Amniotic epithelial cell (primary cell): ENCODE measurements around the gene SPANXD.
"Not testable (repeated sequence)": the region's sequence is repeated elsewhere in the genome, so short reads cannot be mapped to it uniquely, and the experiment has no call there.

Source experiments
- DNase-seq: peaks from one replicate; pipeline ENCODE4 v3.0.0-alpha.2; 2010; ENCODE audit warnings: low read depth

The SPANXD gene, protein sequence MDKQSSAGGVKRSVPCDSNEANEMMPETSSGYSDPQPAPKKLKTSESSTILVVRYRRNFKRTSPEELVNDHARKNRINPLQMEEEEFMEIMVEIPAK

DNA sequence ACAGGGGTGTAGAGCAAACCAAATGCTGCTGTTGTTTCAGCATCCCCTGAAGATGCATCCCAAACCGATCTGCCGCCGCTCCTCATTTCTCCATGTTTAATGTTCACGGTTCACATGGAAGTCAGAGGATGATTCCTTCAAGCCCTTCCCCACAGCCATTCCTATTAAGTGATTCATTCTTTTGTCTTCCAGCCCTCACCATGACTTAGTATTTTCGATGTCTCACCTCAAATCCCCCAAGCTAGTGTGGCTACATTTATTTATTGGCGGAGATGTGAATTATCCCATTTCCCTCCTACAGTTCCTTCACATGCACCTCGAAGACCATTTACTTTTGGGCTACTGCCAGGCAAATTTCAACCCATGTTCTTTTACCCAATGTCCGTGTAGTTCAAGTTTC lies at the start of gene SPANXD:
SPANXD (minus strand) TSS at position 101 of the 400 bp plus-strand sequence. CDS start 334 bp downstream, outside the sequence.
- not testable (repeated sequence) for DNase-seq

DNA sequence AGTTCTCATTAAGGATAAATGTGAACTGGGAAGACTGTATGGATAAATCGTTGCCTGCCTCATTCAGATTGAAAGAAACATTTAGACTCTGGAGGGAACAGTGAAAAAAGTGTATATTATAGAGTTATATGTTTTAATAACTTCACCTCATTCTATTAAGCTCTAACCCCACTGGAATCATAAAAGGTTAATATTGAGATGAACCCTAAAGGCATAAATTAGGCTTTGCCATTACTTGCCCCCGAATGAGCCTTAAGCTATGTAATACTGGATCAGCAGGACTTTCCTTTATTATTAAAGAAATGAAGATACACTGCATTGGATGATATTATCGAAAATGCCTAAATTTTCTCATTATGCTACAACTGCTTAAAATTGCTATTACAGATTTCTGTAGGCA lies 44.1 kb upstream of the SPANXD start:
- no peak for DNase-seq

DNA sequence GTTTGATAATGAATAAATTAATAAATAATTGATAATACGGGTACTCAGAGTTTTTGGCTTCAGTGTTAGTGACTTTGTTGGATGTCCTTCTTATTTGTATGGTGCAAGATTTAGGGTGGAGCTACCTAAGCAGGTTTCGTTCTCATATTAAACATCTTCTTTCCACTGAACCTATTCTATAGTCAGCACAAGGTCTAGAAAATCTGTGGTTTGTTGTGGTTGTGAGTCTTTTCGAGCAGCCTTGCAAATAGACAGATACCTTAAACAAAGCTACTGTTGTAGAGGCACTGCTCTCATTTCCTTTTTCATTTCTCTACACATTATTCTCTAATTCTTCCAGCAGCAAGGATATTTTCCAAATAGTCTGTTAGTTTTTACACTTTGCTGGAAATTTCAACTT lies 38.1 kb upstream of the SPANXD start:
- no peak for DNase-seq

DNA sequence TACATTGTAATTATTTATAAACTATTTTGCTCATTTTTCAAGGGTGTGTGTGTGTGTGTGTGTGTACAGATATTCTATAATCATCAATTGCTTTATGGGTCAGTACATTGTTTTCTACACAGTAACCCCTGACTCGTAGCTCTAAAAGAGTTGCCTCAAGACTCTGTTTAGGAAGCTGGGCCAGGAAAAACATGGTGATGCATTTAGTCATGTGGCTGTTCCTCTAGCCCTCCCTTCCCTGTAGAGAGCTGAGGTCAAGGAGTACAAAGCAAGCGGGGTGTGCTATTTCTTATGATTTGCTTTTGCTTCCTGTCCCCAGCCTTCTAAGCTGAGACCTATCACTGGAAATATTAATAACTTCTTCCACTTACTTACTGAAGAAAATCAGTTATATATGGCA lies 34.8 kb upstream of the SPANXD start:
- no peak for DNase-seq

DNA sequence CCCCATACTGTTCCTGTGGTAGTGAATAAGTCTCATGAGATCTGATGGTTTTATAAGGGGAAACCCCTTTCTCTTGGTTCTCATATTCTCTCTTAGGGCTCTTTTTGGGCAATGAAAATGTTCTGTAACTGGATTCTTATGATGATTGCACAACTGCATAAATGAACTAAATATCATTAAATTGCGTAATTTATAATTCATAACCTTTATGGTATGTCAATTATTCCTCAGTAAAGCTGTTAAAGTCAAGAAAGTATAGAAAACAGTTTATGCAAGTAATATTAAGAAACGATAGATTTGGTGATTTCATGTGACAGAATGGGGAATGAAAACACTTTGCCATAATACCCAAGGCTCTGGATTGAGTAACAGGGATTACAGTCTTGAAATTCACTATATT lies 33.5 kb upstream of the SPANXD start:
- peak; percentile 10 for DNase-seq

DNA sequence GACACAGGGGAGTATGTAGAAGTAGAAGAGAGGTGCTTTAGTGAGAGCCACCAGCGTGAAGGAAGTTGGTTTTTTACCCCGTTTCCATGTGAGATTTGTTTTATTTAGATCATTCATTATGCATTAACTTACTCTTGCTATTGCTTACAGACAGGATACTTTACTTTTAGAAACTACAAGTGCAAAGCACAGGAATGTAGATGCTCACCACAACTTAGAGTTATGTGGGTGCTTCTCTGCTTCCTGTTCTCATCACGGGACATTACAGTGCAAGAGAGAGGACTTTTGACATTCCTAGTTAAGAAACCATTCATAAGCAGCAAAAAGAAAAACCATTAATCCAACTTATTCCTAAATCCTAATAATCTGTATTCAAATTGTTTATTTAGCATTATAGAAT lies 25.6 kb upstream of the SPANXD start:
- DNase-seq, result no peak

DNA sequence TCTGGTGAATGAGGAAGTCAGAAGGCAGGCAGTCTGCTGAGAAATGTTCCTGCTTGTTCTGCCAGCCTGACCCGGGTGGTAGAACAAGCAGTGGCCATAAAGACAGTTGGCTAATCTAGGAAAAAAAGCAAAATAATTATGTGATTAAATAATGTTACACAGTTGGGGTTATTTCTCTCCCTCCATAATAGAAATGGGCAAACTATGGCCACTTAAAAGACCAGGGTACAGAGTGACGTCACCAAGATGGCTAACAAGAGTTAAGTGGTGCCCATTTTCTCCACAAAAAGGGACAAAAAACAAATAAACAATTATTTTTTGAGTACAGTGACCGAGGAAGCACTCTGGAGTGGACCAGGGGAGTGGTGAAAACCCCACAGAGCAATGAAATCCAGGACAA lies 16.1 kb upstream of the SPANXD start:
- DNase-seq, result no peak

DNA sequence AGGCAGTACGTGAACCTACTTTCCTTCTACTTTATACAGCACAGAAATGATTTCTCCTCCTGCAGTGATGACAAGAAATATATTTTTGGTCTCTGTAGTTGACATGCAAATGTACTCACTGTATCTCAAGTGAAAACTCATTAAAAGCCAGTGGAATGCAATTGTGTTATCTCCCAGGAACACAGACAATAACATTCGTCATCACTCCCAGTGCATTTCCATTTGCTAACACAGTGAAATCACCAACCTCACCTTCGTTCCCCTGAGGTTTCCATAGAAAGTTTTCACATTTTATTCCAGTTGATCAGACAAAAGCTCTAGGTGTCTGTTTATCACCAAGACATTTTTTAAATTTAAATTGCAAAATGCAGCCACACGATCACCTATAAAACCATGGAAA lies 2.5 kb upstream of the SPANXD start:
- DNase-seq, result peak; percentile 76

DNA sequence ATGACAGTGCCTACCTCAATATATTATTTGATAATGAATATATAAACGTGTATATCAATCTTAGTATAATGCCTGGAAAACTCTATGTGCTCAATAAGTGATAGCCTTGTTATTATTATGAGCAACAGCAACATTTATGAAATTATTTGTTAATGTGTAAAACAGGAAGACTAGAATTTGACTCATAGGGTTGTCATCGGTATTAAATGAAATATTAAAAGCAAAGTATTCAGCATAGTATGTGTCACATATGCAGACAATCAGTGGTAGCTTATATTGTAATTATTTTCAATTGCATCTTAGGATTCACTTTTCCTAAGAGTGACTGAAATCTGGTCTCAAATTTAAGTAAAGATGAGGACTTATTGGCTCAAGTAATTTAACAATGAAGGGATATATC lies 24.6 kb downstream of the SPANXD start:
- DNase-seq, result no peak

DNA sequence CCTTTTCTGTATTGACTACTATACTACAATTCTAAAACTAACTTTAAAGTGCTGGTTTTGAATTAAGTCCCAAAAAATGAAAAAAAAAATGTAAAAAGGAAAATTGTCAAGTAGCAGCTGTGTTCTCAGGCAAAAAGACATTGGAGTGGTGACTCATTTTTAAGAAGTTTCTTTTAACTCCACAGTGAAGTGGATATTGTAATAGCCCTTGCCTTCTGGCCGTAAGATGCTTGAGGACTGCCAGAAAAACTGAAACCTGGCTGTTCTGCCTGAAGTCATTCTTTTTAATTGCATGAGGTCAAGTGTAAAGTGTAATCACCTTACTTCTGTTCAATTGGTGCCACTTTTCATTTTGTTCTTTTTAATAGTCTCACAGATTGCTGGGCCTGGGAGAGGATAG lies 28.9 kb downstream of the SPANXD start:
- no peak for DNase-seq

DNA sequence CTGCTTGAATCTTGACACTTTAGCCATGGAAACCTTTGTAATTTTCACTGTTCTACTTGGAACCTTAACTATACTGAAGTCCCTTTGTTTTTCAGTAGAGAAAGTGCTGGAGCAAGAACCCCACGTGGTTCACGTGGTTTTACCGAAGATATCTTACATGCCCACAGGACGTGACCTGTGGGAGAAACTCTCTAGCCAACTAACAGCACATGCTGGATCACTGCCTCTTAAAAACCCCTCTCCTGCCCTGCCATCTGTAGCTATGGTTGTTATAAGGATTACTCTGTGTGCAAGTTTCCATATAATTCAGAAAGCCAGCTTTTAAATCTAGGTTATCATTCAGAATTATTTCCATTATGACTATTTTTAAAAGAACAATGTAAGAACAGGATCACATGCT lies 30.2 kb downstream of the SPANXD start:
- peak; percentile 17 for DNase-seq

DNA sequence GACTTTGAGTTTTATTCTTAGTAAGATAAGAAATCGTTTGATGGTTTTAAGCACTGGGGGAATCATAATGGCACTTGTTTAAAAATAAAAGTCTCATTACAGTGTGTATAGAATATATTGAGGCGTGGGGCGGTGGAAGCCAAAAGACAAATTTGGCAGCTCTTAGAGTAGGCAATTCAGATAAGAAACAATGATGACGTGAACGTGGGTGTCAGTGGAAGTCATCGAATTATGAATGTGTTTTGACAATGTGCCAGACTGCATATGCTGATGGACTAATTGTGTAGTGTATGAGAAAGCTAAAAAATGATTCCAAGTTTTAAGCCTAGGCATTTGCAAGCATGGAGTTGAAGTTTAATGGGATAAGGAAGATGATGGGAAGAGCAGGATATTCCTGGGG lies 35.8 kb downstream of the SPANXD start:
- DNase-seq, result no peak

DNA sequence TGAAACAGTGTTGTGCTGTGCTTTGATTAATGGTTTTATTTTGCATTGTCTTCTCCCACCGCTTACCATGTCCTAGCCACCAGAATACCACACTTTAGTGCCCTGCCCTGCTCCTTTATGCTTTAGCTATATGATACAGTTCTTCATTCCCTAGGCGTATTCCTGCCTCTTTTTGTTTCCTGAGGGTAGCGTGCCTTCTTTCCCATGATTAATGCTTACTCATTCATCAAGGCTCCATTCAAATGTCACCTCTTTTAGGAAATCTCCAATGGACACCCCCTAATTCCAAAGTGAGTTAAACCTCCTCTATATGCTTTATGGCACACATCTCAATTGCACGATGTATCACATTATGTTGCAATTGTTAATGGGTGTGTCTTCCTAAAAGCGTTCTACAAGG lies 46.3 kb downstream of the SPANXD start:
- DNase-seq, result no peak
